HUES6 (cell line): ENCODE data around the gene ZNF488.
"Not testable (repeated sequence)": the region's sequence is repeated elsewhere in the genome, so short reads cannot be mapped to it uniquely, and the experiment has no call there.

Experiments used
- H3K27ac ChIP-seq: 2 replicates; pipeline ENCODE4 v1.7.0; 2013; ENCODE audit warnings: low read depth, mild to moderate bottlenecking, low read length, inconsistent platforms
- H3K27me3 ChIP-seq: 2 replicates; pipeline ENCODE4 v1.6.1; 2013; ENCODE audit warnings: low read length; ENCODE audit not compliant: control insufficient read depth, insufficient read depth
- H3K36me3 ChIP-seq: 2 replicates; pipeline ENCODE4 v1.6.1; 2013; ENCODE audit warnings: low read length; ENCODE audit not compliant: control insufficient read depth, insufficient read depth
- H3K4me1 ChIP-seq: 2 replicates; pipeline ENCODE4 v1.6.1; 2013; ENCODE audit warnings: low read length; ENCODE audit not compliant: control insufficient read depth, insufficient read depth
- H3K4me3 ChIP-seq: 2 replicates; pipeline ENCODE4 v1.5.1; 2013; ENCODE audit warnings: low read depth, low read length
- H3K9ac ChIP-seq: one replicate; pipeline ENCODE4 v1.6.1; 2013; ENCODE audit warnings: mild to moderate bottlenecking, low read length
- H3K9me3 ChIP-seq: 2 replicates; pipeline ENCODE4 v1.6.1; 2013; ENCODE audit warnings: low read depth, low read length; ENCODE audit not compliant: control insufficient read depth, insufficient read depth

Gene ZNF488

DNA sequence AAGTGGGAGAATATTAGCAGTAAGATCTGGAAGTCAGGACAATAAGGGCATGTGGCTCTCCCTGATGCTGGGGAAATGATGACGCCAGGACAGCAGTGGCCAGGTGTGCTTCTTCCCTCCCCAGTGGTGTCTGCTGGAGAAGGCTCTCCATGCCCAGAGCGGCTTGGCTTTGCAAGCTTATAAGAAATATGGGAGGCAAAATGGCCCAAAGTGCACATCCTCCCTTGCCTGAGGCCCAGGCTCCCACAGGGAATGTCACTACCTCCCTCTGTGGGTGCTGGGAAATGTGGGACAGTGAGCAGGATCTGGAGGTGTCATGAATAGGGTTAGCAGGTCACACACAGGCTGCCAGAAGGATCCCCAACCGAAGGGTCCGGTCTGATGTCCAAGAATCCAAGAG, 17.1 kb upstream of the ZNF488 start:
- H3K9ac ChIP-seq: no peak overlapping the region
- no peak overlapping the region for H3K27ac ChIP-seq
- no peak overlapping the region for H3K4me3 ChIP-seq
- H3K4me1 ChIP-seq: peaks cover 46% of the 10 kb centered on the region
- H3K27me3 ChIP-seq: no peaks in the 10 kb centered on the region
- no peaks in the 10 kb centered on the region for H3K9me3 ChIP-seq
- H3K36me3 ChIP-seq: no peaks in the 10 kb centered on the region

DNA sequence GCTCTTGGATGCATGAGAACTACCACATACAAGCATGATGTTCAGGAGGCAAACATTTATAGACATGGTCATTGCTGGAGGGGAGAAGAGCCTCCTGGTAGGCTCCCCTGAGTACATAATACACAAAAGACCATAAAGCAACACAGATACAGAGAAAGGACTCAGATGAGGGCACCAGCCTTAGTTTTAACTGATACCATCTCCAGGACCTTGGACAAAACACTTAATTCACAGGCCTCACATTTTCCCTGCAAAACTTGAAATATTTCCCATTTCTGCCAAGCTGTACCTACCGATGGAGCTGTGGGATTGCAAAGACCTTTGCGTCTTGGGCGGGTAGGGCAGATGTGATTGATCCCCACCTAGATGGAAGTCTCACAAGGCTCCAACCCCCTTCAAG, 16.7 kb upstream of the ZNF488 start:
- Histone ChIP-seq H3K9me3 (no peaks in the 10 kb centered on the region), H3K36me3 (no peaks in the 10 kb centered on the region), H3K4me3 (no peak overlapping the region), H3K9ac (no peak overlapping the region), H3K27ac (no peak overlapping the region), H3K27me3 (no peaks in the 10 kb centered on the region), H3K4me1 (peaks cover 46% of the 10 kb centered on the region)

DNA sequence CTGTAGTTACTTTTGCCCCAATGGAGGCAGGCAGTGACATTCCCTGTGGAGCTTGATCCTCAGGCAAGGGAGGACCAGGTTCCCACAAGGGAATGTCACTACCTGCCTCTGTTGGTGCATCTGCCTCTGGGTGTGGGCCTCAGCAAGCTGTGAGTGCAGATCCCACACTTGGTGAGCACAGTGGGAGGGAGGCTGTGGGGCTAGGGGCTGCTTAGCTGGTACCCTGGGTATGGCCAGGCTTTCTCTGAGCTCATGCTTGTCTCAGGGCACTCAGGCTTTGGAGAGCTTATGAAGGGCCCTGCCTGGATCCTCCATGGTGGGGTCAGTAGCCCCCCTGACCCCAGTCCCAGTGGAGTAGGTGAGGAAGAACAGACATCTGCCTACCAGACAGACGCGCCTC, 16.2 kb upstream of the ZNF488 start:
- no peak overlapping the region for H3K9ac ChIP-seq
- H3K4me1 ChIP-seq: peaks cover 46% of the 10 kb centered on the region
- no peak overlapping the region for H3K27ac ChIP-seq
- H3K4me3 ChIP-seq: no peak overlapping the region
- no peaks in the 10 kb centered on the region for H3K27me3 ChIP-seq
- H3K9me3 ChIP-seq: no peaks in the 10 kb centered on the region
- no peaks in the 10 kb centered on the region for H3K36me3 ChIP-seq

DNA sequence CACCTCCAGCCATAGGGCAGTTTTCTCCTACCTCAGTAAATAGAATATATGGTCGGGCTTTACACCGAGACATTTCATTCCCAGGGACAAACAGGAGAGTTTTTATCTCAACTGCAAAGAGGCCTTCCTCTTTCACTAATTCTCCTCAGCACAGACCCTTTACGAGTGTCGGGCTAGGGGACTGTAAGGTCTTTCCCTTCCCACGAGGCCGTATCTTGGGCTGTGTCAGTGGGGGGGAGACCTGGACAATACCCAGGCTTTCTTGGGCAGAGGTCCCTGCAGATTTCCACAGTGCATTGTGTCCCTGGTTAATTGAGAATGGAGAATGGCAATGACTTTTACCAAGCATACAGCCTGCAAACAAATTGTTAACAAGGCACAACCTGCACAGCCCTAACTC, 13.2 kb upstream of the ZNF488 start:
- H3K4me1 ChIP-seq: peaks cover 20% of the 10 kb centered on the region
- H3K36me3 ChIP-seq: no peaks in the 10 kb centered on the region
- no peak overlapping the region for H3K4me3 ChIP-seq
- no peaks in the 10 kb centered on the region for H3K9me3 ChIP-seq
- H3K9ac ChIP-seq: no peak overlapping the region
- H3K27ac ChIP-seq: no peak overlapping the region
- H3K27me3 ChIP-seq: no peaks in the 10 kb centered on the region

DNA sequence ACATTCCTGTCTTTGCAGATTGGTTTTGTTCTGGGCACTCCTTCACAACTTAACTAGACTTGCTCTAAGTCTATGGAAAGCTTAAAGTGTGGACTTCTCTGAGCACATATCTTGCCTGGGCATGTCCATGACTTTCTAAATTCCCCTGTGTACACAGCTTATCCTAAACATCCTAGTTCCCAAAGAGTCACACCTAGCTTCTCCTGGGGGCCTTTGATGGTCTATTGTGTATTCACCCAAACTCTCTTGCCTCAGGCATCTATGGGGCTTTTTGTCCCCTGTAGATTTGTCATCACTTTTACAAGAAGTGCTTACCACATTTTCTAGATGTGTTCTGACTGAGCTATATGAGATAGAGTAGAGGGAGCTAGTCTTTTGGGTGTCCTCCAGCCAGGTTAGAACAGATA, 12.2 kb upstream of the ZNF488 start:
- H3K4me3 ChIP-seq: no peak overlapping the region

DNA sequence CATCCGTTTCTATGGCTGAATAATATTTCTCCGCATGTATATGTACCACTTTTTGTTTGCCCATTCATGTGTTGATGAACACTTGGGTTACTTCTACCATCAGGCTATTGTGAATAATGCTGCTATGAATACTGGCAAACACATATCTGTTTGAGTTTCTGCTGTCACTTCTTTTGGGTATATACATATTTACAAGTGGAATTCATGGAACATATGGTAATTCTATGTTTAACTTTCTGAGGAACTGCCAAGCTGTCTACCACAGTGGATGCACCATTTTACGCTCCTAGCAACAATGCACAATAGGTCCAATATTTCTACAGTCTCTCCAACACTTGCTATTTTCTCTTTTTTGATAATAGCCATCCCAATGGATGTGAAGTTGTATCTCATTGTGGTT, 5.5 kb upstream of the ZNF488 start:
- Histone ChIP-seq H3K9me3 (peaks cover 14% of the 10 kb centered on the region), H3K27ac (no peak overlapping the region), H3K9ac (no peak overlapping the region), H3K27me3 (peaks cover 4% of the 10 kb centered on the region; the same call in 1 of the 2 replicates), H3K4me3 (no peak overlapping the region), H3K36me3 (no peaks in the 10 kb centered on the region), H3K4me1 (0 out of 2 replicates have a peak, but pooled peaks cover 4% of the 10 kb centered on the region)

More for the DNA sequence above, 12.2 kb upstream of the ZNF488 start:
- H3K27ac ChIP-seq: 0 out of 2 replicates have a peak overlapping the region, but pooled peaks have one; percentile 28
- H3K9ac ChIP-seq: no peak overlapping the region
- H3K27me3 ChIP-seq: no peaks in the 10 kb centered on the region
- H3K4me1 ChIP-seq: peaks cover 13% of the 10 kb centered on the region; the same call in 1 of the 2 replicates
- no peaks in the 10 kb centered on the region for H3K36me3 ChIP-seq
- no peaks in the 10 kb centered on the region for H3K9me3 ChIP-seq

DNA sequence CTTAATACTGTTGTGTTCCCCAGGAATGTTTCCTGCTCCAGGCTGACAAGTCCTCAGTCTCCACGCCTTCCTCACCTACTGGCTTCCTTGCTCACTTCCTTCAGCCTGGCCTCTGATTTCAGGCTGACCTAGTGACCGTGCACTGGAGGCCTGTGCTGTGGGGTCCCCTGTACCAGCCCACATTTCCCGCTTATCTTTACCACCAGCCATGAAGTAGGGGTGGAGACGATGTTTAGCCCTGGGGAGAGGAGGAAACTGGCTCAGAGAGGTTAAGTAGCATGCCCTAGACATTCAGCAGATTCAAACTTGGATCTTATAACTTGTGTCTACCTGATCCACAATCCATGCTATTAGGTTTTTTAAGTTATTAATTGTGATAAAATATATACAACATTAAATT, 4.8 kb upstream of the ZNF488 start:
- H3K9me3 ChIP-seq: peaks cover 14% of the 10 kb centered on the region
- 0 out of 2 replicates have a peak, but pooled peaks cover 4% of the 10 kb centered on the region for H3K4me1 ChIP-seq
- H3K9ac ChIP-seq: no peak overlapping the region

DNA sequence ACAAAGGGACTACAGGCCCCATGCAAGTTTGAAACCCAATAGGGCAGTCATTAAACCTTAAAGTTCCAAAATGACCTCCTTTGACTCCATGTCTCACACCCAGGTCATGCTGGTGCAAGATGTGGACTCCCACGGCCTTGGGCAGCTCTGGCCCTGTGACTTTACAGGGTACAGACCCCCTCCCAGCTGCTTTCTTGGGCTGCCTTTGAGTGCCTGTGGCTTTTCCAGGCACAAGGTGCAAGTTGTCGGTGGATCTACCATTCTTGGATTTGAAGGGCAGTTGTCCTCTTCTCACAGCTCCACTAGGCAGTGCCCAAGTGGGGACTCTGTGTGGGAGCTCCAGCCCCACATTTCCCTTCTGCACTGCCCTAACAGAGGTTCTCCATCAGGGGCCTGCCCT, 2.0 kb upstream of the ZNF488 start:
- H3K36me3 ChIP-seq, H3K9ac ChIP-seq, H3K27ac ChIP-seq, H3K4me3 ChIP-seq: not testable (repeated sequence)
- H3K4me1 ChIP-seq: peaks cover 17% of the 10 kb centered on the region
- peaks cover 15% of the 10 kb centered on the region for H3K27me3 ChIP-seq
- peaks cover 14% of the 10 kb centered on the region for H3K9me3 ChIP-seq

More for the DNA sequence above, 4.8 kb upstream of the ZNF488 start:
- no peak overlapping the region for H3K4me3 ChIP-seq
- H3K36me3 ChIP-seq: no peaks in the 10 kb centered on the region
- peaks cover 4% of the 10 kb centered on the region for H3K27me3 ChIP-seq
- no peak overlapping the region for H3K27ac ChIP-seq

DNA sequence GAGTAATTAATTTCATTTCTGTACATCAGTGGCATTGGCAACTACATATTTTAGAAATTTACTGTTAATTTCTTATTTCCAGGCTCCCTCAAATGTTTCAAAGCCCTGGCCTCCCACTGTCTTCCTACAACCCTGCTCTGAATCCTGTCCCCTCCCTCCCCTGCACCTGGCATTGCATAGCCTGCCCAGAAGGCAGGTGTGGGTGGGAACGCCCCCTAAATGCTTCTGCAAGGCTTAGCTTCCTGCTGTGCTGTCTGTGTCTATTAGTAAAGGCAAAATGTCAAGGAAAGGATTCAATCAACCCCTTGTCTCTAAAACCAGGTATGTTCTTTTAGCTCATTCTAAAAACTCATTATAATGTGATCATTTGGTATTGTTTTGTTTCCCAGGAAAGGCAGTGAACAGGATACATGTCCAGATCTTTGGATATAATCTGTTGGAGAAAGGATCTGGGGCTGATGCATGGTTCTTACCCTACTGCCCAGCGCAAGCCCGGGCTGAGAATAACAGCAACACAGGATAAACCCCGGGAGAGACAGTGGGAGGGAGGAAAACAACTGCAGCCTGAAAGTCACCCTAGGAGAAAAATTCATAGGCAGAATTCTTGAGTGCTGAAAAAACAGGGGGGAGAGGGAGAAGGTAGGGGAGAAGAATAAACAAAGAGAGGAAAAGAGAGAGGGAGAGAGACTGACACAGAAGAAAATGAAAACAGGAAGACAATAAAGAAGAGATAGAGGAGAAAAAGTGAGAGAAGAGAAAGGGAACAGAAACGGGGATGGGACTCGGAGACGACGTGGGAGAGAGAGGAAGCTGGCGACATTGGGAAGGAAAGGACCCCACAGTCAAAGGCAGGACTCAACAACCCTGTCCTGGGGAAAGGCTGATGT, 589 bp downstream of the ZNF488 start:
- H3K36me3 ChIP-seq: no peaks in the 10 kb centered on the region
- no peak overlapping the region for H3K27ac ChIP-seq
- H3K9me3 ChIP-seq: peaks cover 14% of the 10 kb centered on the region
- peak overlapping the region; percentile 36 for H3K9ac ChIP-seq
- peak overlapping the region; percentile 76 for H3K4me3 ChIP-seq
- peaks cover 17% of the 10 kb centered on the region for H3K4me1 ChIP-seq
- peaks cover 22% of the 10 kb centered on the region for H3K27me3 ChIP-seq

DNA sequence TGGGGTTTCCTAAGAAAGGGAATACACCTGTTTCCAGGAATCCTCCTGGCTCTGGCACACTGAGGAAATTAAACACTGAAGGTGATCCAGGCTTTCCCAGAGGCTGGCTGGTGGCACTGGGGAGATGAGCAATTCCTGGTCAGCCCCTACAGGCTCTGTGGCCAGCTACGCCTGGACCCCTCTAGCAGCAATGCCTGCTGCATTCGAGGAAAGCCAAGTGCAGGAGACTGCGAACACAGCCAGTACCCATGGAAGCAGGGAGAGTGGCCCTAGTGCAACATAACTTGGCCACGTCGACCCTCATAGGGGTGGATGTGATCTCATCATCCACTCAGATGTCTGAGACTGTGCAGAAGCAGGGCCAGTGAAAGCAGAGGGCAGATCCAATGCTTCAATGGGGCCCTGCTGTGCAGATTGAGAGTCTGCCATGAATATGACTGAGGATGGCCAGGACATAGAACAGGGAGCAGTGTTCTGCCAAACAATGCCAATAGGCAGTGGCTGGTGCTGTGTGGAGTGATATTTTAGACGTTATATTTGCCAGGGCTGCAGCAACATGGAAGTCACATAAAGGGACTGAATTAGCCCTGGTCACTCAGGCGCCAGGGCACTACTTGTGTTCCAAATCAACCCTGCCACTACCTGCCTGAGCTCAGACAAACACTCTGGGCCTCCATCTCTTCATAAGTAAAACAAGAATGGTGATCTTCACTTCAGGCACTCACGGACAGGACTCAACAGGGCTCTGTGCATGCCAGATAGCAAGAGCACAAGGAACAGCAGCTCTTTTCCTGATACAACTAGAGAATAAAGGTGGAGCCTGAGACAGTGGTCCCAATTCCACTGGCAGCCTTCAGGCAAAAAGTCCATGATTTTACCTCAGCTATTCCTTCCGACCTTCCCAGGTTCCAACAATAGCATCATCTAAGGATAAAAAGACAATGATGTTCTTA, 2.4 kb downstream of the ZNF488 start:
- H3K27me3 ChIP-seq: peaks cover 22% of the 10 kb centered on the region

DNA sequence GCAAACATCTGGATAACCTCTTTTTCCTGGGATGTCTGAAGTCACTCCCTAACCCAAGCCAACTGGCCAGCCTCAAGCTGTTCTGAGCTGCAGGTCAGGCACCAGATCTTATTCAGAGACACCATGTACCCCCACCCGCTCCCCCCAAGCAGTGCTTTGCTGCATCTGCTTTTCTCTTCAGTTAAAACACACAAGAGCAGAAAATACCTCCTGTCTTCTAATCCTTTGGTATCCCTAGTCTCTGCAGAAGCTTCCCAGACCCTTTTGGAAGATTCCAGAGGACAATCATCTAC, 3.0 kb downstream of the ZNF488 start:
- Histone ChIP-seq H3K27ac (no peak overlapping the region), H3K27me3 (peaks cover 22% of the 10 kb centered on the region), H3K4me3 (no peak overlapping the region), H3K4me1 (peaks cover 17% of the 10 kb centered on the region), H3K9me3 (no peaks in the 10 kb centered on the region; the same call in 1 of the 2 replicates), H3K36me3 (no peaks in the 10 kb centered on the region), H3K9ac (no peak overlapping the region)

More for the DNA sequence above, 2.4 kb downstream of the ZNF488 start:
- Histone ChIP-seq H3K27ac (no peak overlapping the region), H3K4me3 (no peak overlapping the region), H3K9ac (no peak overlapping the region), H3K9me3 (peaks cover under 1% of the 10 kb centered on the region), H3K36me3 (no peaks in the 10 kb centered on the region), H3K4me1 (peaks cover 17% of the 10 kb centered on the region)
